Stimulated activated CD8-positive, alpha-beta memory T cell treated with anti-CD3 and anti-CD28 coated beads, Interleukin-7, amount 100 ng/mL, for 1 hour (primary cell): ENCODE results near the gene SEC14L2.
"Not testable (repeated sequence)": the region's sequence is repeated elsewhere in the genome, so short reads cannot be mapped to it uniquely, and the experiment has no call there.

Source experiments
- DNase-seq, 2 donors: peaks; one replicate each; pipeline ENCODE4 v3.0.0-alpha.2; 2020; ENCODE audit warnings: low read depth in 2 of 2

Gene SEC14L2

DNA sequence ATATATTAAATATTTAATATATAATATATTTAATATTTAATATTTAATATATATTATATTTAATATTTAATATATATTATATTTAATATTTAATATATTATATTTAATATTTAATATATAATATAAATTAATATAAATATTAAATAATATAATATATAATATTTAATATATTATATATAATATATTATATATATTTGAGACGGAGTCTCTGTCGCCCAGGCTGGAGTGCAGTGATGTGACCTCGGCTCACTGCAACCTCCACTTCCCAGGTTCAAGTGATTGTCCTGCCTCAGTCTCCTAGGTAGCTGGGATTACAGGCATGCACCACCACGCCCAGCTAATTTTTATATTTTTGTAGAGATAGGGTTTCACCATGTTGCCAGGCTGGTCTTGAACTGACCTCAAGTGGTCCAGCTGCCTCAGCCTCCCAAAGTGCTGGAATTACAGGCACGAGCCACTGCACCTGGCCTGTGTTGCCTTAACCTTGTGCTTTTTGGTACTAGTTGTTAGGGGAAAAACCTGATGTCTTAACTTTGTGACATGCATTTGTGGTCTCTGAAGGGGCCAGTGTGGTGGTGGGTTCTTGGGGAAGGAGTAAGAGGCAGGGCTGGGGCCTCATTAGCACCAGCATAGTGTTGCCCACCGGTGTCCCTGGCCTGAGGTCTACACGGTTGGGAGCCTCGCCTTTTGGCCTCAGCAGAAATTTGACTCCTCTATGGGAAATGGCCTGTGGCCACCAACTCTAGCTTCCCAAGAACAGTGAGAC lies 58.4 kb downstream of the SEC14L2 start:
- DNase-seq: no peak

DNA sequence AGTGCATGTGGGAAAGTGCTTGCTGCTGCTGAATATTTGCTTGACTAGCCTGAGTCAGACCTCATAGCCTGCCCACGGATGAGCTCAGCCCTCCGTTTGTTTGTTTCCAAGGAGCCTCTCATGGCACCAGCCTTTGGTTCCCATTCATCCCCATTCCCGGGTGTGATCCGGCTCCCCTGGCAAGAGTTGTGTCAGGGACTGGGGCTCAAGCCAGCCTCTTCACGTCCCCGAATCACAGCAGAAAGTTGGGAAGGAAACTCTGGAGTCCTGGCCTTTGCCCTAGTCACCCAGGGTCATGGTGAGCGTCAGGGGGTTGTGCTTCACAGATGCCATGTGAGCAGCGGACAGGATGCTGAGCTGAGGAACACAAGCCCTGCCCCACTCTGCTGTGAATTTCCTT lies 61.2 kb downstream of the SEC14L2 start:
- no peak for DNase-seq

DNA sequence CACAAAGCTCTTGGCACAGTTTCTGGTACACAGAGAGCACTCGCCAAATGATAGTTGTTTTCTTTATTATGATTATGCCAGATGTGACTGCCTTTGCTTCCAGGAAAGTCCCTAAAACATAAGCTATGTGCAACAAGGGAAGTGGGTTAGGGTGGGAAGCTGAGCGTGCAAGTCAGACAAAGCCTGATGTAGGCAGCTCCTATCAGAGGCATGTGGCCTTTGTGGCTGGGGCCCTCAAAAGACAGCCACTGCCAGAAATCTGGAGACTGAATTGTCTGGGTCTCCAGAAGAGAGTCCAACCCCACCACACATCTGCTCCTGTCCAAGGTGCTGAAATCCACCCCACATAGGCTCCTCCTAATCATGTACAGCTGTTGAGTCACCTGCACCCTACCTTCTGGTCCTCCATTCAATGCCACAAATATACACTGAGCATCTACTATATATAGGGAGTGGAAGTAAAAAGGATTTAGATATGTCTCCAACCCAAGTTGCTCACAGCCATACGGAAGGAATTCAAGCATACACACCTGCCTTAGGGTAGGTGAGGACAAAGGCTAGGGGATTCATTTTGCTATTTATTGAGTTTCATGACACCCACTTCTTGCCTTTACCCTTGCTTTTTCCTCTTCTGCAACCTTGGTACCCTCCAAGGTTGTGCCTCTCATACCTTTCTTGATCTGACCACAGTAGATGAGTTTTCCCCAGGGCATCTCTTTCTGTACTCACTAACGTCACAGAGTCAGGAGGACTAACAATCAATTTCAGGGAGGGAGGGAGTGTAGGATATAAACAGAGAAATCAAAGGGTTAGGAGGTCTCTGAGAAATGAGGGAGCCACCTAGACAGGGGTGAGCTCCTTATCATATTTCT lies 62.6 kb downstream of the SEC14L2 start:
- DNase-seq: no peak

DNA sequence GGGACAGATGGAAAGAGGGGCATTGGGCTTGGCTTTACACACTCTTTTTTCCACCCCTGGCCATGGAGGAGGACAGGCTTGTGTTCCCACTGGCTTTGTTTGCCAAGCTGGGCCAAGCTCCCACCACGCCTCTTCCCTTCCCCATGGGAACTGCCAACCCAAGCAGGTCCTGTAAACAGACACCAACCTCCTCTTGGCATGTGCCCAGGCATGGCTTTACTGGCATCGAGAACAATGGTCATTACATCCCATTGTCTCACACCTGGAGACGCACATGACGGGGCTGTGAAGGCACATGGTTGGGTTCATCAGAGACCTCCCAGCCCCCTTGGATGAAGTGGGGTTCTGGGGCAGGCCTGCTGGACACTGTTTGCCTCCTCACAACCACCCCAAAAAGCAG lies 63.3 kb downstream of the SEC14L2 start:
- DNase-seq: no peak

DNA sequence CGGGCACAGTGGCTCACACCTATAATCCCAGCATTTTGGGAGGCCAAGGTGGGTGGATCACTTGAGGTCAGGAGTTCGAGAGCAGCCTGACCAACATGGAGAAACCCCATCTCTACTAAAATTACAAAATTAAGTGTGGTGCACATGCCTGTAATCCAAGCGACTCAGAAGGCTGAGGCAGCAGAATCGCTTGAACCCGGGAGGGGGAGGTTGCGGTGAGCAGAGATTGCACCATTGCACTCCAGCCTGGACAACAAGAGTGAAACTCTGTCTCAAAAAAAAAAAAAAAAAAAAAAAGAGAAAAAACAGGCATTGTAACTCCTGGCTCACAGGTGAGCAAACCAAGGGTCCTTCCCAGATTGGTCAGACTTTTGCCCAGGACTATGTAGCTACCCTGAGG lies 63.7 kb downstream of the SEC14L2 start:
- DNase-seq: not testable (repeated sequence)

DNA sequence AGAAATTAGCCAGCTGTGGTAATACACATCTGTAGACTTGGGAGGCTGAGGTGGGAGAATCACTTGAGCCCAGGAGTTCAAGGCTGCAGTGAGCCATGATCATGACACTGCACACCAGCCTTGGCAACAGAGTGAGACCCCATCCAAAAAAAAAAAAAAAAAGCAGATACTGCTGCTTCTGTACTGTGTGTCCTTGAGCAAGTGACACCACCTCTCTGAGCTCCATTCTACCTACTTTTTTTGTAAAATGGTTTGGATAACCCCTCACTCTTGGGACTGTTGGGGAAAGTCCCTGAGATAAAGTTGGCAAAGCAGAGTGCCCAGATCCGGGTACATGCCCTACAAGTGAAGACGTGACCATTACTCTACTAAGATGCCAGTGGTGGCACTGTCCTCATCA lies 72.3 kb downstream of the SEC14L2 start:
- DNase-seq: no peak

DNA sequence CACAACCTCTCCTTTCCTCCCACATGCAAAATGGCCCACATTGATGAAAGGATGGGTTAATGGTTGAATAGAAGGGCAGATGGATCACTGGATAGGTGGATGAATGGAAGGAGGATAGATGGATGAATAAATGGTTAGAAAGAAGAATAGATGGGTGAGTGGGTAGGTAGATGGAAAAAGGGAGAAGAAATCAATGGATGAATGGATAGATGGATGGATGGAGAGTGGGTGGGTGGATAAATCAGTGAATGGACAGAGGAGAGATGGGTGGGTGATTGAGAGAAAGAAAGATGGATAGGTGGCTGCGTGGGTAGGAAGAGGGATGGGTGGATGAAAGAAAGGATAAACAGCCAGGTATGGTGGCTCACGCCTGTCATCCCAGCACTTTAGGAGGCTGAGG lies 73.8 kb downstream of the SEC14L2 start:
- no peak for DNase-seq

DNA sequence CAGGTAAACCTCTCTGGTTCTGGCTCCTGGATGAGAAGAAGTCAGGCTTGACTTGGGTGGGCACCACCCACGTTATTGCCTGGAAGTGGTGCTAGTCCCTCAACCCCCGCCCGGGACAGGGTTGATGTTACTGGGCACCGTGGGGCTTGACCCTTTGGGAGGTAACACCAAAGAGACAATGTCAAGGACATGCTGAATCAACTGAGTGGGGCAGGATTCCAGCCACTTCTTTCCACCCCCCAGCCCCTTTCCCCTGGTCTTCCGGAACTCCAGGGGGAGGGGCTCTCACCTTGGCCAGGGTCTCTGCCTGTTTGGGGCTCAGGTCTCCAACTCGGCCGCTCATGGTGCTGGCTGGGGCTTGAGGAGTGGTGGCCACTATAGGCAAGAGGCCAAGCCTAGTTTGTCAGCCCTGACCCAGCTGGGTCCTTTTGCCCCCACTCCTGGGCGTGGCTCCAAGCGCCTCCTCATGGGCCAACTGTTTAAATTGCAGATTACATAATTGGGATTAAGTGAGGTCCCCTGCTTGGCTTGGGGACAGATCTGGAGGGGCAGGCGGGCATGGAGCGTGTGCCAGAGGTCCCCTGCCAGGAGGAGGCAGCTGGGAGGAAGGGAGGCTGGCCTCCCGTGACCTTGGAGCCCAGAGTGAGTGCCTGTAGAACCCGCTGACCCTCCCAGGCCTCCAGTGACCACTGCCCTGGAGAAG lies 74.9 kb downstream of the SEC14L2 start, which contains the start of gene SEC14L3:
SEC14L3 (minus strand) TSS at position 402 of the 703 bp plus-strand sequence; CDS start at position 343, 59 bp downstream.
- DNase-seq: no peak

DNA sequence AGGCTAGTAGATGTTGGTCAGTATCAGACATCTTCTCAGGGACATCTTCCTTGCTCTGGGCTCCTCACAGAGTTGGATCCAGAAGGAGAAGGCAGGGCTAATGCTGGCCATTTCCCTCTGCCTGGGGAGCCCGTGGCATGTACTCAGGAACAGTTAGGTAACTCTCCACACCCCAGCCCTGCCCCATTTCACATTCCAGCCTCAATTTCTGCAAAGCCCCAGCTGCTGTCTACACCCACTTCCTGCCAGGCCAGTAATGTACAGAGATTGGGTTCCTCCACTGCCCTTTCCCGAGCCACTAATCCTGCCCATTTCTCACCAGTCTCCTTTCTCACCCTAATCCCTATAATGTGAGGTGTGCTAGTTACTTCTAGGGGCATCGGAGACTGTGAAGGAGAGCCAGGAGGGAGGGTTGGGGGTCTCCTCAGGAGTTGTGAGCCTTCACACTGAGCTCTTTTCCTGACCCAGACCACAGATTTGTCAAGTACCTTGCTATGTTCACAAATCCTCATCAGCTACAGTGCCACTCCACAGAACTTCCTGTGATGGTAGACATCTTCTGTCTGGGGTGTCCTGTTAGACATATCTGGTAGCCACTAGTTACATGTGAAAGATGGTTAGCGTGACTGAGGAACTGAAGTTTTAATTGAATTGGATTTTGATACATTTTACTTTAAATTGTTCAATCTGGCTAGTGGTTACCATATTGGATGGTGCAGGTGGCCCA lies 76.3 kb downstream of the SEC14L2 start:
- no peak for DNase-seq

DNA sequence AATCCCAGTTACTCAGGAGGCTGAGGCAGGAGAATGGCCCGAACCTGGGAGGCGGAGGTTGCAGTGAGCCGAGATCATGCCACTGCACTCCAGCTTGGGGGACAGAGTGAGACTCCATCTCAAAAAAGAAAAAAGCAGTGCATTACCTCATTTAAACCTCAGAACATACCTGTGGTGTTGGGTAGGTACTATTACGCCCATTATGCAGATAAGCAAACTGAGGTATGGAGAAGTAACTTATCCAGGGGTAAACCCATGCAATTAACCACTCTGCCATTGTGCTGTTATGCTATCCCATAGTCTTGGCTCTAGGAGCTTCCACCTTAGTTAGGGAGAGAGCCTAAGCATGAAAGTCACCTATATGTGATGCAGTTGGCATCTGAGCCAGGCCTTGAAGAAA lies 77.3 kb downstream of the SEC14L2 start:
- DNase-seq: no peak
